ENCODE data around the gene CAPN12. TPM values are rescaled to one million over a fixed set of nuclear protein-coding genes. Genes with fewer than 3 reads are reported as not detected.

The CAPN12 gene
- total and polyA plus RNA-seq, 2 of the 8 experiments (the other 6 are each of a cell fraction or from before 2014, with no cell fraction given), result 8.8 to 20.0 TPM

DNA sequence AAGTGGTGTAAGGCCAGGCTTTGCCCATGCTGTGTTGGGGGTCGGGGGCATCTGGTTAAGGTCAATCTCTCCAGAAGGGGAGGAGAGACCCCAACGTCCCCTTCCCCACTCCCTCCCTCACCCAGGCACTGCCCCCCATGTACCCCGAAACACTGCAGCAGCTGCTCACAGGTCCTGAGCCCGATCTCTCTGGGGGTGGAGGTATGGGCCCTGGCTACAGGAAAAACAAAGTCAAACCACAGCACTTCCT is 10.2 kb downstream of the CAPN12 start (continued):
- TF ChIP-seq CHD7 (IDR thresholded peaks at IDR 0.05; ENCODE audit: insufficient replicate concordance, low read length) (no peak), EGR1 (IDR thresholded peaks at IDR 0.05; ENCODE audit: borderline replicate concordance, low read depth, low read length) (no peak), CBX8 (IDR thresholded peaks at IDR 0.05; ENCODE audit: borderline replicate concordance, low read depth, low read length) (no peak), TCF12 (IDR thresholded peaks at IDR 0.05; ENCODE audit: low read depth, low read length) (no peak), USF2 (IDR thresholded peaks at IDR 0.05; ENCODE audit: low read length) (no peak), TAF7 (optimal IDR thresholded peaks at IDR 0.05; ENCODE audit: borderline replicate concordance, low read depth, low read length) (no peak), TBP (IDR thresholded peaks at IDR 0.05; ENCODE audit: low read depth, low read length) (no peak), HDAC6 (IDR thresholded peaks at IDR 0.05; ENCODE audit: low read depth, low read length) (no peak), CHD2 (IDR thresholded peaks at IDR 0.05; ENCODE audit: low read length) (no peak)
